Measurements from ENCODE around the gene SNX14. TPM values are rescaled to one million over a fixed set of nuclear protein-coding genes. Genes with fewer than 3 reads are reported as not detected.

Gene SNX14
- total RNA-seq, 2 experiments from 2014 or later: 55.6 to 55.9 TPM

- POLR2A ChIA-PET: interaction anchor here (1.0 kb wide), 1 partner anchor 9 kb away, joined by 4 read pairs; the partner anchor contains the start of gene NT5E
Observed at GRCh38 chr6:85458782-85459181, 134.9 kb downstream of the SNX14 start.

DNA sequence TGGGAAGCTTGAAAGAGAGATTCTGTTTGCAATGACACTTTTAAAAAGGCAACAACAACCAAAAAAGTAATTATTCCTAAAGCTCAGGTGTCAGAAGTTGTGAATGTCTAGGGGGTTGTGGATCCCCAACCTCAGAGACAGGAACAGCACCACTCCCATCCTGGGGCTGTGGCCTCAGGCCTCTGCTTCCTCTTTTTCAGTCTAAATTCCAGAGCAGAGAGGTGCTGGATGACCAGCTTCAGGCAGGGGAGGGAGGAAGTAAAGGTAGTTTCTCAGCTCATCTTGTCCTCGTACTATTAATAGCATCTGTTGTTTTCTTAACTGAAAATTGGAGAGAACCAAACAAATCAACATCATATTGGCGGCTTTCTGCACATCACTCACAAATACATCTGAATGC, 135.5 kb downstream of the SNX14 start:
- ChIA-PET POLR2A (interaction anchor here (1.0 kb wide), 1 partner anchor 8 kb away, joined by 4 read pairs; the partner anchor contains the start of gene NT5E), CTCF (interaction anchor here (1.7 kb wide), 1 partner anchor 25 kb away, joined by 5 read pairs; no protein-coding TSS in a partner anchor)

More at GRCh38 chr6:85458782-85459181, 134.9 kb downstream of the SNX14 start:
- CTCF ChIA-PET: interaction anchor here (1.7 kb wide), 1 partner anchor 24 kb away, joined by 5 read pairs; no protein-coding TSS in a partner anchor

- POLR2A ChIA-PET: no interaction called here
- CTCF ChIA-PET: no interaction called here
Observed at GRCh38 chr6:85456782-85457181, 136.9 kb downstream of the SNX14 start.

Other genes with a start within 250 kb of the SNX14 start
- 10 to 100 TPM; 12.9 to 14.2 TPM for gene NT5E, start 143.8 kb downstream of the SNX14 start, total RNA-seq
- gene SYNCRIP, start 49.0 kb upstream of the SNX14 start, total RNA-seq: 100 to 1,000 TPM; 247 to 255 TPM